K562 (cell line): ENCODE results near the gene RELL2.

ENCODE experiments used
- CREB1 ChIP-seq, 2 experiments: sonication (generic) in 1 of 2; formaldehyde crosslinking in 1 of 2; IDR thresholded peaks; 2 replicates each; pipeline versions ENCODE4 v1.6.1 to v1.8.0; 2012 to 2022; ENCODE audit warnings: inconsistent platforms in 1 of 2, mild to moderate bottlenecking in 1 of 2, missing genetic modification reagents in 1 of 2, moderate library complexity in 1 of 2
- CTCF ChIP-seq, 3 experiments: IDR thresholded peaks in 2 of 3; conservative IDR thresholded peaks in 1 of 3; 2 replicates each; pipeline ENCODE4 v1.5.1; 2011 to 2012; ENCODE audit warnings: low read length in 3 of 3, mild to moderate bottlenecking in 3 of 3, control low read depth in 2 of 3, improper control_type of control experiment in 1 of 3, inconsistent platforms in 1 of 3, low read depth in 1 of 3, mixed read lengths in 1 of 3, moderate library complexity in 1 of 3; ENCODE audit not compliant: insufficient read depth in 2 of 3
- E4F1 ChIP-seq: fragments of 250-450 bp; sonication (Bioruptor Pico); IDR thresholded peaks from 2 replicates; pipeline ENCODE4 v1.5.0; 2021; ENCODE audit warnings: mild to moderate bottlenecking, borderline replicate concordance
- EHMT2 ChIP-seq: fragments of 450-650 bp; IDR thresholded peaks from 2 replicates; pipeline ENCODE4 v1.6.1; 2018; ENCODE audit warnings: antibody characterized with exemption
- ESRRA ChIP-seq: fragments of 450-650 bp; IDR thresholded peaks from 2 replicates; pipeline ENCODE4 v1.6.1; 2014; ENCODE audit warnings: low read depth, mild to moderate bottlenecking, moderate library complexity, borderline replicate concordance
- HDAC2 ChIP-seq: fragments of 450-650 bp; IDR thresholded peaks from 2 replicates; pipeline ENCODE4 v1.6.1; 2016; ENCODE audit warnings: mild to moderate bottlenecking
- KLF13 ChIP-seq: fragments of 450-650 bp; IDR thresholded peaks from 2 replicates; pipeline ENCODE4 v1.6.1; 2016; ENCODE audit warnings: missing genetic modification characterization, low read depth, mild to moderate bottlenecking, missing compliant biosample characterization, moderate library complexity, borderline replicate concordance
- MEIS2 ChIP-seq: fragments of 450-650 bp; IDR thresholded peaks from 2 replicates; pipeline ENCODE4 v1.6.1; 2014; ENCODE audit warnings: mild to moderate bottlenecking; ENCODE audit not compliant: partially characterized antibody
- MTA3 ChIP-seq: fragments of 450-650 bp; formaldehyde crosslinking; IDR thresholded peaks from 2 replicates; pipeline ENCODE4 v1.6.1; 2017; ENCODE audit warnings: mild to moderate bottlenecking, borderline replicate concordance
- MXI1 ChIP-seq: IDR thresholded peaks from 2 replicates; pipeline ENCODE4 v1.6.1; 2011; ENCODE audit warnings: low read depth, mild to moderate bottlenecking, improper control_type of control experiment, low read length
- NFRKB ChIP-seq: fragments of 450-650 bp; IDR thresholded peaks from 2 replicates; pipeline ENCODE4 v1.6.1; 2016; ENCODE audit warnings: low read depth
- USF1 ChIP-seq: sonication (generic); formaldehyde crosslinking; IDR thresholded peaks from 2 replicates; pipeline ENCODE4 v1.9.0; 2022; ENCODE audit warnings: mild to moderate bottlenecking, missing genetic modification reagents
- ZNF239 ChIP-seq: fragments of 250-450 bp; sonication (Bioruptor Pico); IDR thresholded peaks from 2 replicates; pipeline ENCODE4 v1.4.0; 2020; ENCODE audit warnings: mild to moderate bottlenecking
- ZNF830 ChIP-seq: fragments of 250-450 bp; sonication (Bioruptor Pico); IDR thresholded peaks from 2 replicates; pipeline ENCODE4 v1.5.0; 2021; ENCODE audit warnings: mild to moderate bottlenecking

- TF ChIP-seq HDAC2: no peak
- no peak for TF ChIP-seq MTA3
- no peak for TF ChIP-seq USF1 (CRISPR knock-in tag)
- TF ChIP-seq MXI1: no peak
- no peak for TF ChIP-seq KLF13 (tag)
- no peak for TF ChIP-seq MEIS2
- no peak for TF ChIP-seq CTCF (IDR thresholded peaks at IDR 0.05 in 2 of 3, conservative IDR thresholded peaks at IDR 0.05 in 1 of 3; ENCODE audit: insufficient read depth in 2 of 3, low read depth in 1 of 3, low read length in 3 of 3)
- no peak for TF ChIP-seq EHMT2
- TF ChIP-seq E4F1 (CRISPR knock-in tag): no peak
- TF ChIP-seq NFRKB: no peak
- TF ChIP-seq CREB1 (IDR thresholded peaks at IDR 0.05): no peak
- TF ChIP-seq CREB1 (CRISPR knock-in tag; IDR thresholded peaks at IDR 0.05): no peak
- TF ChIP-seq ZNF830 (CRISPR knock-in tag): no peak
- TF ChIP-seq ZNF239 (CRISPR knock-in tag): no peak
- no peak for TF ChIP-seq ESRRA
Measured at GRCh38 chr5:141630570-141631140, 6.1 kb upstream of the RELL2 start.
